ENCODE results near the gene ZNF135.

ZNF135 gene

DNA sequence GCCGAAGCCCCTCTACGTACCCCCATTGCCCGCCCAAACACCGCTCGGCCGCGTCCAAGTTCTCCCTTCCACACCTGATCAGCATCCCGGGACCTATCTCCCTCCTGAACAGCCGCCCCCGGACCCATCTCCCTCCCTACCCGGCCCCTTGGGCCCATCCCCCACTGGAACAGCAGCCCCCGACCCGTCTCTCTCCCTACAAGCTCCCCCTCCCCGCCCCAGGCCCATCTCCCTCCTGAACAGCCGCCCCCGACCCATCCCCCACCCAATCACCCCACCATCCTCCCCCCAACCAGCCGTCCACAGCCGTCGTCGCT is 24.6 kb upstream of the ZNF135 start:
- no peaks in the 10 kb centered on the region for H3K27me3 ChIP-seq (ENCODE audit: insufficient read depth, low read depth, severe bottlenecking)
- H3K4me3 ChIP-seq (ENCODE audit: low read depth, low read length): peak overlapping the region; percentile 69
- no peak for TF ChIP-seq CTCF (IDR thresholded peaks at IDR 0.05; ENCODE audit: low read depth, low read length)
- H3K27ac ChIP-seq: peak overlapping the region; percentile 82
- no peaks in the 10 kb centered on the region for H3K36me3 ChIP-seq
- H3K9me3 ChIP-seq (ENCODE audit: severe bottlenecking): peaks cover 2% of the 10 kb centered on the region
- DNase-seq: peak; percentile 35

DNA sequence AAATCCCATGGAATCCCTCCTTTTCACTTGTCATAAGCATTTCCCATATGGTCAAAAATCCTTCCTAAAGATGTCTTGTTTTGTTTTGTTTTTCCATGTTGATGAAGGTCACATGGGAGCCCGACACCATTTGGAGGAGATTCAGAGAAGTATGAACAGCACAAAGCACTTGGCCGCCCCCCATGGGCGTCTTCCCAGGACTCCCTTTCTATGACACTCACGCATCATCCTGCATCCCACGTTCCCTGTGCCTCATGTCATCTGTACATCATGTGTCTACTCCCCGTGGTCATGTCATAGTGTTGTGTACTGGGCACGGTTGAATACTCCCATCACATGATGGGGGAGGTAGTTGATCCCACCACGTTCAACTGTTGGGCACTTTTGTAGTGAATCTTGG is 23.2 kb upstream of the ZNF135 start:
- Histone ChIP-seq H3K27ac (no peak overlapping the region), H3K9me3 (ENCODE audit: severe bottlenecking) (peaks cover 2% of the 10 kb centered on the region), H3K27me3 (ENCODE audit: insufficient read depth, low read depth, severe bottlenecking) (no peaks in the 10 kb centered on the region), H3K36me3 (no peaks in the 10 kb centered on the region), H3K4me3 (ENCODE audit: low read depth, low read length) (no peak overlapping the region)
- no peak for DNase-seq
- TF ChIP-seq CTCF (IDR thresholded peaks at IDR 0.05; ENCODE audit: low read depth, low read length): no peak

- peak; percentile 68 for DNase-seq
- no peaks in the 10 kb centered on the region for H3K27me3 ChIP-seq (ENCODE audit: insufficient read depth, low read depth, severe bottlenecking)
- H3K4me3 ChIP-seq (ENCODE audit: low read depth, low read length): no peak overlapping the region
- H3K9me3 ChIP-seq (ENCODE audit: severe bottlenecking): peaks cover under 1% of the 10 kb centered on the region
- H3K36me3 ChIP-seq: no peaks in the 10 kb centered on the region; the same call in 1 of the 2 replicates
- TF ChIP-seq CTCF (IDR thresholded peaks at IDR 0.05; ENCODE audit: low read depth, low read length): 0 out of 2 replicates have a peak, but pooled peaks have one; percentile 3
- H3K27ac ChIP-seq: peak overlapping the region; percentile 42
Measured at GRCh38 chr19:58037927-58038687, 21.0 kb upstream of the ZNF135 start.

- H3K9me3 ChIP-seq (ENCODE audit: severe bottlenecking): no peaks in the 10 kb centered on the region
- TF ChIP-seq CTCF (IDR thresholded peaks at IDR 0.05; ENCODE audit: low read depth, low read length): no peak
- no peaks in the 10 kb centered on the region; the same call in 1 of the 2 replicates for H3K36me3 ChIP-seq
- peak; percentile 32 for DNase-seq
- no peaks in the 10 kb centered on the region for H3K27me3 ChIP-seq (ENCODE audit: insufficient read depth, low read depth, severe bottlenecking)
- H3K4me3 ChIP-seq (ENCODE audit: low read depth, low read length): no peak overlapping the region
- H3K27ac ChIP-seq: peak overlapping the region; percentile 42
Measured at GRCh38 chr19:58038688-58039204, 20.3 kb upstream of the ZNF135 start.

GRCh38 chr19:58040751-58041525 is 18.1 kb upstream of the ZNF135 start:
- peak; percentile 93 for DNase-seq

More at GRCh38 chr19:58040751-58041525, 18.1 kb upstream of the ZNF135 start:
- Histone ChIP-seq H3K27ac (peak overlapping the region; percentile 89), H3K36me3 (no peaks in the 10 kb centered on the region; the same call in 1 of the 2 replicates), H3K27me3 (ENCODE audit: insufficient read depth, low read depth, severe bottlenecking) (no peaks in the 10 kb centered on the region), H3K4me3 (ENCODE audit: low read depth, low read length) (no peak overlapping the region), H3K9me3 (ENCODE audit: severe bottlenecking) (no peaks in the 10 kb centered on the region)
- no peak for TF ChIP-seq CTCF (IDR thresholded peaks at IDR 0.05; ENCODE audit: low read depth, low read length)
